Measurements from ENCODE around the gene MED25.

DNA sequence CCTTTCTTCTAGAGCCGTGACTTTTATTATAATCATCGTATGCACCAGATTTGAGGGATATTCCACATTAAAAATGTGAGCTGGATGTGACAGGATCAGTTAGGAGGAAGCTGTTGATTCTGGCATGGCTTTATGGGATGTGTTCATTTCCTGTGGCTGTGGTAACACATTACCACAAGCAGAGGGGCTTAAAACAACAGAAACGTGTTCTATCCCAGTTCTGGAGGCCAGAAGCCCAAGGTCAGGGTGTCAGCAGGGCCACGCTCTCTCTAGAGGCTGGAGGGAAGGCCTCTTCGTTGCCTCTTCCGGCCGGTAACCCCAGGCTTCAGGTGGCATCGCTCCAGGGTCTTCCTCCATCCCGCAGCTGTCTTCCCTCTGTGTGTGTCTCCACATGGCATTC, 14.5 kb downstream of the MED25 start:
- no peak for TF ChIP-seq TARDBP (IDR thresholded peaks at IDR 0.05)
- no peak for TF ChIP-seq CTBP1 (IDR thresholded peaks at IDR 0.05; ENCODE audit: borderline replicate concordance)
- no peak for TF ChIP-seq ELF4 (IDR thresholded peaks at IDR 0.05)
